HepG2 (cell line): Measurements from ENCODE around the gene KATNB1. TPM values are rescaled to one million over a fixed set of nuclear protein-coding genes. Genes with fewer than 3 reads are reported as not detected.

Experiments used
- ARID2 ChIP-seq: sonication (generic); formaldehyde crosslinking; IDR thresholded peaks from 2 replicates; pipeline ENCODE4 v1.8.1; 2022; ENCODE audit warnings: mild to moderate bottlenecking, missing genetic modification reagents, borderline replicate concordance
- ASH2L ChIP-seq: fragments of 300-600, 200-600 bp; sonication (generic); IDR thresholded peaks from 2 replicates; pipeline ENCODE4 v1.7.0; 2017; ENCODE audit warnings: low read depth, mild to moderate bottlenecking, moderate library complexity, mixed read lengths, low read length; ENCODE audit not compliant: insufficient read length
- ATM ChIP-seq: fragments of 450-650 bp; IDR thresholded peaks from 2 replicates; pipeline ENCODE4 v1.7.1; 2017; ENCODE audit warnings: mild to moderate bottlenecking, borderline replicate concordance
- E2F5 ChIP-seq: sonication (generic); formaldehyde crosslinking; conservative IDR thresholded peaks from 2 replicates; pipeline ENCODE4 v1.4.0; 2020; ENCODE audit warnings: missing genetic modification reagents
- HNRNPUL1 ChIP-seq: fragments of 200-400 bp; formaldehyde crosslinking; IDR thresholded peaks from 2 replicates; pipeline ENCODE4 v1.6.1; 2017; ENCODE audit warnings: low read depth, mild to moderate bottlenecking, low read length, moderate library complexity
- KDM1A ChIP-seq: IDR thresholded peaks from 2 replicates; pipeline ENCODE4 v1.6.1; 2016; ENCODE audit warnings: missing compliant biosample characterization
- MXD1 ChIP-seq: sonication (generic); formaldehyde crosslinking; IDR thresholded peaks from 2 replicates; pipeline ENCODE4 v1.4.0; 2020; ENCODE audit warnings: mild to moderate bottlenecking, missing genetic modification reagents
- NKX3-1 ChIP-seq: sonication (generic); formaldehyde crosslinking; IDR thresholded peaks from 2 replicates; pipeline ENCODE4 v1.5.0; 2020; ENCODE audit warnings: missing genetic modification reagents
- PHF21A ChIP-seq: sonication (generic); formaldehyde crosslinking; IDR thresholded peaks from 2 replicates; pipeline ENCODE4 v1.5.0; 2020; ENCODE audit warnings: mild to moderate bottlenecking, missing genetic modification reagents
- REXO4 ChIP-seq: sonication (generic); formaldehyde crosslinking; IDR thresholded peaks from 2 replicates; pipeline ENCODE4 v1.8.0; 2022; ENCODE audit warnings: missing genetic modification reagents, mild to moderate bottlenecking, borderline replicate concordance
- SMAD9 ChIP-seq: sonication (generic); formaldehyde crosslinking; IDR thresholded peaks from 2 replicates; pipeline ENCODE4 v1.5.1; 2020; ENCODE audit warnings: mild to moderate bottlenecking, missing genetic modification reagents
- TRAFD1 ChIP-seq: sonication (generic); formaldehyde crosslinking; IDR thresholded peaks from 2 replicates; pipeline ENCODE4 v1.5.1; 2020; ENCODE audit warnings: missing genetic modification reagents, mild to moderate bottlenecking, borderline replicate concordance
- ZBTB25 ChIP-seq: IDR thresholded peaks from 2 replicates; pipeline ENCODE4 v1.6.1; 2018; ENCODE audit warnings: missing genetic modification reagents
- ZNF101 ChIP-seq: sonication (generic); formaldehyde crosslinking; IDR thresholded peaks from 2 replicates; pipeline ENCODE4 v1.4.0; 2020; ENCODE audit warnings: mild to moderate bottlenecking, low read depth, missing genetic modification reagents, borderline replicate concordance
- ZNF12 ChIP-seq: sonication (generic); formaldehyde crosslinking; IDR thresholded peaks from 2 replicates; pipeline ENCODE4 v1.5.0; 2020; ENCODE audit warnings: missing genetic modification reagents
- ZNF20 ChIP-seq: sonication (generic); formaldehyde crosslinking; IDR thresholded peaks from 2 replicates; pipeline ENCODE4 v1.4.0; 2020; ENCODE audit warnings: mild to moderate bottlenecking, moderate library complexity, missing genetic modification reagents
- ZNF33A ChIP-seq: sonication (generic); formaldehyde crosslinking; IDR thresholded peaks from 2 replicates; pipeline ENCODE4 v1.5.1; 2020; ENCODE audit warnings: missing genetic modification reagents, mild to moderate bottlenecking, moderate library complexity, borderline replicate concordance
- ZNF547 ChIP-seq: sonication (generic); formaldehyde crosslinking; IDR thresholded peaks from 2 replicates; pipeline ENCODE4 v1.5.1; 2020; ENCODE audit warnings: mild to moderate bottlenecking, missing genetic modification reagents
- ZNF570 ChIP-seq: sonication (generic); formaldehyde crosslinking; IDR thresholded peaks from 2 replicates; pipeline ENCODE4 v1.4.0; 2020; ENCODE audit warnings: mild to moderate bottlenecking, missing genetic modification reagents, borderline replicate concordance
- ZNF576 ChIP-seq: sonication (generic); formaldehyde crosslinking; IDR thresholded peaks from 2 replicates; pipeline ENCODE4 v1.4.0; 2020; ENCODE audit warnings: mild to moderate bottlenecking, missing genetic modification reagents
- ZNF709 ChIP-seq: sonication (generic); formaldehyde crosslinking; IDR thresholded peaks from 2 replicates; pipeline ENCODE4 v1.5.0; 2020; ENCODE audit warnings: mild to moderate bottlenecking, missing genetic modification reagents
- ZNF746 ChIP-seq: sonication (generic); formaldehyde crosslinking; IDR thresholded peaks from 2 replicates; pipeline ENCODE4 v1.8.0; 2022; ENCODE audit warnings: mild to moderate bottlenecking, missing genetic modification reagents
- ZNF768 ChIP-seq: sonication (generic); formaldehyde crosslinking; IDR thresholded peaks from 2 replicates; pipeline ENCODE4 v1.4.0; 2020; ENCODE audit warnings: missing genetic modification reagents
- ZNF784 ChIP-seq: sonication (generic); formaldehyde crosslinking; IDR thresholded peaks from 2 replicates; pipeline ENCODE4 v1.5.1; 2020; ENCODE audit warnings: missing genetic modification reagents, mild to moderate bottlenecking, borderline replicate concordance
- ZNF790 ChIP-seq: sonication (generic); formaldehyde crosslinking; IDR thresholded peaks from 2 replicates; pipeline ENCODE4 v1.8.0; 2022; ENCODE audit warnings: missing genetic modification reagents, mild to moderate bottlenecking, borderline replicate concordance
- ZNF83 ChIP-seq: sonication (generic); formaldehyde crosslinking; IDR thresholded peaks from 2 replicates; pipeline ENCODE4 v1.4.0; 2020; ENCODE audit warnings: missing genetic modification reagents, mild to moderate bottlenecking, borderline replicate concordance
- ZNF878 ChIP-seq: sonication (generic); formaldehyde crosslinking; IDR thresholded peaks from 2 replicates; pipeline ENCODE4 v1.8.1; 2023; ENCODE audit warnings: mild to moderate bottlenecking, missing genetic modification reagents, moderate library complexity
- polyA plus RNA-seq, 8 experiments: library from polyadenylated mRNA; depleted of rRNA in 3 of 8; stranded (reverse) in 7 of 8; unstranded in 1 of 8; fragments of >200 nt; fragmentation: Illumina TruSeq in 4 of 8; extraction: Trizol in 4 of 8; gene quantifications; 2 replicates each; pipeline versions ENCODE4 v1.2.1 to v1.2.3, GENCODE V29; 2011 to 2016; ENCODE audit warnings: low read depth in 4 of 8, missing spikeins in 1 of 8, mixed read lengths in 1 of 8; ENCODE audit not compliant: insufficient read depth in 1 of 8
- total RNA-seq, 5 experiments: library from RNA; depleted of rRNA; stranded (reverse); fragments of >200 nt; fragmentation: Illumina TruSeq; extraction: Trizol; gene quantifications; 2 replicates each; pipeline ENCODE4 v1.2.3, GENCODE V29; 2016; ENCODE audit warnings: low read depth in 1 of 5

The KATNB1 gene
- total and polyA plus RNA-seq, 2 of the 13 experiments (the other 11 are each of a cell fraction or from before 2014, with no cell fraction given) = 31.5 to 43.5 TPM

- no peak for TF ChIP-seq MXD1 (CRISPR knock-in tag)
- no peak for TF ChIP-seq ZNF709 (CRISPR knock-in tag)
- TF ChIP-seq ZNF33A (CRISPR knock-in tag) = no peak
- TF ChIP-seq PHF21A (CRISPR knock-in tag) = no peak
- TF ChIP-seq ZNF790 (CRISPR knock-in tag) = no peak
- TF ChIP-seq ZNF768 = 0 out of 2 replicates have a peak, but pooled peaks have one; percentile 27
- no peak for TF ChIP-seq ZNF576 (CRISPR knock-in tag)
- no peak for TF ChIP-seq SMAD9 (CRISPR knock-in tag)
- TF ChIP-seq ARID2 (CRISPR knock-in tag) = no peak
- TF ChIP-seq ASH2L = no peak
- no peak for TF ChIP-seq TRAFD1 (CRISPR knock-in tag)
- TF ChIP-seq ZNF878 (CRISPR knock-in tag) = no peak
- no peak for TF ChIP-seq ZNF20 (CRISPR knock-in tag)
- TF ChIP-seq ZNF83 = no peak
- TF ChIP-seq ZNF746 (CRISPR knock-in tag) = no peak
- no peak for TF ChIP-seq REXO4 (CRISPR knock-in tag)
- TF ChIP-seq ZBTB25 (CRISPR knock-in tag) = 0 out of 2 replicates have a peak, but pooled peaks have one; percentile 10
- peak; percentile 22; the same call in 1 of the 2 replicates for TF ChIP-seq ZNF12 (CRISPR knock-in tag)
- no peak for TF ChIP-seq NKX3-1 (CRISPR knock-in tag)
- TF ChIP-seq E2F5 (CRISPR knock-in tag) = no peak
- peak; percentile 57; the same call in 1 of the 2 replicates for TF ChIP-seq KDM1A (CRISPR knock-in tag)
- no peak for TF ChIP-seq ZNF547
- no peak for TF ChIP-seq ZNF101 (CRISPR knock-in tag)
- TF ChIP-seq HNRNPUL1 = no peak
- no peak for TF ChIP-seq ZNF784 (CRISPR knock-in tag)
- no peak for TF ChIP-seq ATM
- TF ChIP-seq ZNF570 (CRISPR knock-in tag) = no peak
Measured at GRCh38 chr16:57694231-57694724, 41.3 kb upstream of the KATNB1 start (continued).
